Measurements from ENCODE around the gene CAP1. TPM values are rescaled to one million over a fixed set of nuclear protein-coding genes. Genes with fewer than 3 reads are reported as not detected.

Gene CAP1
- polyA plus RNA-seq, 1 donor from 2014 or later, result 162 TPM

DNA sequence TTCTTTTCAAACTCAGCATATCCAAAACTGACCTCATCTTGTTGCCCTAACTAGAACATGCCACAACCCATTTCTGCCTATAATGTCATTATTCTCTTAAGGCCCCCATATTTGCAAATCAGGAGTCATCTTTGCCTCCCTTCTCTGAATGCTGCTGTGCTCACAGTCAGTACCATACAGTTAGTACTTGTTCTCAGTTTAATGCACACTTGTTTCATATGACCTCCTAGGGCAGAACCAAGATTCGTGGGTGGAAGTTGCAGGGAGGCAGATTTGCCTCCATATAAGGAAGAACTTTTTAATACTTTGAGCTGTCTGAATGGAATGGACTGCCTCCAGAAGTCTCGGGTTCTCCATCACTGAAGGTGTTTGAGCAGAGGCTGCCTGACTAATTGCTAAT, 9.2 kb downstream of the CAP1 start:
- H3K9me2 ChIP-seq (ENCODE audit: insufficient read depth, low read length), result no peaks in the 10 kb centered on the region
- TF ChIP-seq, protein P1, sequence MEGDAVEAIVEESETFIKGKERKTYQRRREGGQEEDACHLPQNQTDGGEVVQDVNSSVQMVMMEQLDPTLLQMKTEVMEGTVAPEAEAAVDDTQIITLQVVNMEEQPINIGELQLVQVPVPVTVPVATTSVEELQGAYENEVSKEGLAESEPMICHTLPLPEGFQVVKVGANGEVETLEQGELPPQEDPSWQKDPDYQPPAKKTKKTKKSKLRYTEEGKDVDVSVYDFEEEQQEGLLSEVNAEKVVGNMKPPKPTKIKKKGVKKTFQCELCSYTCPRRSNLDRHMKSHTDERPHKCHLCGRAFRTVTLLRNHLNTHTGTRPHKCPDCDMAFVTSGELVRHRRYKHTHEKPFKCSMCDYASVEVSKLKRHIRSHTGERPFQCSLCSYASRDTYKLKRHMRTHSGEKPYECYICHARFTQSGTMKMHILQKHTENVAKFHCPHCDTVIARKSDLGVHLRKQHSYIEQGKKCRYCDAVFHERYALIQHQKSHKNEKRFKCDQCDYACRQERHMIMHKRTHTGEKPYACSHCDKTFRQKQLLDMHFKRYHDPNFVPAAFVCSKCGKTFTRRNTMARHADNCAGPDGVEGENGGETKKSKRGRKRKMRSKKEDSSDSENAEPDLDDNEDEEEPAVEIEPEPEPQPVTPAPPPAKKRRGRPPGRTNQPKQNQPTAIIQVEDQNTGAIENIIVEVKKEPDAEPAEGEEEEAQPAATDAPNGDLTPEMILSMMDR (IDR thresholded peaks at IDR 0.05; ENCODE audit: poor library complexity, severe bottlenecking), result no peak
- TF ChIP-seq REST (IDR thresholded peaks at IDR 0.05; ENCODE audit: borderline replicate concordance), result no peak
- no peak for TF ChIP-seq EP300 (conservative IDR thresholded peaks at IDR 0.05; ENCODE audit: poor library complexity, severe bottlenecking)
- no peak for TF ChIP-seq POLR2AphosphoS5 (IDR thresholded peaks at IDR 0.05)
- no peak for TF ChIP-seq EZH2 (IDR thresholded peaks at IDR 0.05; ENCODE audit: borderline replicate concordance, insufficient read depth, low read length, poor library complexity, severe bottlenecking)
- no peak for TF ChIP-seq RAD21 (conservative IDR thresholded peaks at IDR 0.05)
- TF ChIP-seq SMC3 (conservative IDR thresholded peaks at IDR 0.05; ENCODE audit: poor library complexity), result no peak
- no peak for TF ChIP-seq MXI1 (conservative IDR thresholded peaks at IDR 0.05; ENCODE audit: poor library complexity, severe bottlenecking)
- no peak for TF ChIP-seq TAF1 (IDR thresholded peaks at IDR 0.05; ENCODE audit: low read depth)
- H3K36me3 ChIP-seq (ENCODE audit: insufficient read depth, low read length), result no peaks in the 10 kb centered on the region
- H2AFZ ChIP-seq (ENCODE audit: low read depth, low read length), result no peak overlapping the region
- no peaks in the 10 kb centered on the region for H3F3A ChIP-seq (ENCODE audit: insufficient read depth, low read length, poor library complexity, severe bottlenecking)
- no peaks in the 10 kb centered on the region for H3K9me3 ChIP-seq (ENCODE audit: low read length)
- no peaks in the 10 kb centered on the region for H4K20me1 ChIP-seq (ENCODE audit: insufficient read depth)
- H3K4me2 ChIP-seq (ENCODE audit: low read length), result no peak overlapping the region
- H3K79me2 ChIP-seq (replicated peaks; ENCODE audit: insufficient read depth, low read length), result peaks cover 41% of the 10 kb centered on the region
- H3K27me3 ChIP-seq (ENCODE audit: insufficient read depth, low read depth, low read length), result no peaks in the 10 kb centered on the region
- H3K4me3 ChIP-seq (ENCODE audit: low read length), result no peak overlapping the region
- H3K27ac ChIP-seq (ENCODE audit: low read length), result no peak overlapping the region
- H3K9ac ChIP-seq (ENCODE audit: low read length), result no peak overlapping the region

- no peaks in the 10 kb centered on the region for H4K20me1 ChIP-seq (ENCODE audit: insufficient read depth)
- H3K79me2 ChIP-seq (replicated peaks; ENCODE audit: insufficient read depth, low read length), result peaks cover 34% of the 10 kb centered on the region
Measured at GRCh38 chr1:40050863-40051262, 10.3 kb downstream of the CAP1 start.

More at GRCh38 chr1:40050863-40051262, 10.3 kb downstream of the CAP1 start:
- Histone ChIP-seq H3K27me3 (ENCODE audit: insufficient read depth, low read depth, low read length) (no peaks in the 10 kb centered on the region), H3K9me2 (ENCODE audit: insufficient read depth, low read length) (no peaks in the 10 kb centered on the region), H2AFZ (ENCODE audit: low read depth, low read length) (no peak overlapping the region), H3F3A (ENCODE audit: insufficient read depth, low read length, poor library complexity, severe bottlenecking) (no peaks in the 10 kb centered on the region), H3K9me3 (ENCODE audit: low read length) (no peaks in the 10 kb centered on the region), H3K4me3 (ENCODE audit: low read length) (no peak overlapping the region), H3K27ac (ENCODE audit: low read length) (no peak overlapping the region), H3K9ac (ENCODE audit: low read length) (no peak overlapping the region), H3K36me3 (ENCODE audit: insufficient read depth, low read length) (no peaks in the 10 kb centered on the region), H3K4me2 (ENCODE audit: low read length) (no peak overlapping the region)
- TF ChIP-seq POLR2AphosphoS5 (IDR thresholded peaks at IDR 0.05) (no peak), RAD21 (conservative IDR thresholded peaks at IDR 0.05) (no peak), EP300 (conservative IDR thresholded peaks at IDR 0.05; ENCODE audit: poor library complexity, severe bottlenecking) (no peak), REST (IDR thresholded peaks at IDR 0.05; ENCODE audit: borderline replicate concordance) (no peak), TAF1 (IDR thresholded peaks at IDR 0.05; ENCODE audit: low read depth) (no peak), EZH2 (IDR thresholded peaks at IDR 0.05; ENCODE audit: borderline replicate concordance, insufficient read depth, low read length, poor library complexity, severe bottlenecking) (no peak), MXI1 (conservative IDR thresholded peaks at IDR 0.05; ENCODE audit: poor library complexity, severe bottlenecking) (no peak), SMC3 (conservative IDR thresholded peaks at IDR 0.05; ENCODE audit: poor library complexity) (no peak)
- TF ChIP-seq, protein P1 (IDR thresholded peaks at IDR 0.05; ENCODE audit: poor library complexity, severe bottlenecking), result no peak

Measured in neural cell (in vitro differentiated cells).